GM21447 (cell line): ENCODE measurements around the gene LRTM2.
"Not testable (repeated sequence)": the region's sequence is repeated elsewhere in the genome, so short reads cannot be mapped to it uniquely, and the experiment has no call there.

Experiments
- ATAC-seq: cut with Tn5 transposase; IDR thresholded peaks from one replicate; pipeline ENCODE4 v1.9.1; 2021; ENCODE audit not compliant: unreplicated experiment

The LRTM2 gene

DNA sequence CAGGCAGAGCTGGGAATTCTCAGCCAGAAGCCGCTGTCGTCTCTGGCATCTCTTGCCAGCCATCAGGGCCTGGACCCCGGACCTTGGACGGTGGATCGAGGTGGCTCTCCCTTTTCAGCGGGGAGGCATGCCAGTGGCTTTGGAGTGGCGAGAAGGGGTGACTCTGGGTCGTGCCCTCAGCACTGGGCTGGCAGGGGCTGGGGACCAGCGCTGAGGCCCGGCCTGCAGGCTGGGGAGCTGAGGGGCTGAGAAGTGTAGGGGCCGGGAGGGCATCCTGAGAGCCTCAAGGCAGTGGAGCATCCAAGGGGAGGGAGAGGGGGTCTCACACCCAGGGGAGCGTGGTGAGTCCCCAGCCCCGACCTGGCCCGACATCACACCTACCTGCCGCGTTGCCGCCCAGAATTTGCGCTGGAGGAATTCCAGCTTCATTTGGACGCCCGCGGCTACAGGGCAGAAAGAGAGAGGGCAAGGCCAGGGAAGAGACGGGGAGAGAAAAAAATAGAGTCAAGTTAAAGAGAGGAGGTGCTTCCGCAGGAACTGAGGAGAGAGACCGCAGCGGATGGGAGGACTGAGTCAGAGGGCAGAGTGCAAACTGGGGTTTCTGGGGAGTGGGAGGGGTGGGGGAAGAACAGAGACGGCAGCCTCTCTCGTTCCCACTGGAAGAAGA lies 9.0 kb upstream of the LRTM2 start:
- ATAC-seq: no peak

DNA sequence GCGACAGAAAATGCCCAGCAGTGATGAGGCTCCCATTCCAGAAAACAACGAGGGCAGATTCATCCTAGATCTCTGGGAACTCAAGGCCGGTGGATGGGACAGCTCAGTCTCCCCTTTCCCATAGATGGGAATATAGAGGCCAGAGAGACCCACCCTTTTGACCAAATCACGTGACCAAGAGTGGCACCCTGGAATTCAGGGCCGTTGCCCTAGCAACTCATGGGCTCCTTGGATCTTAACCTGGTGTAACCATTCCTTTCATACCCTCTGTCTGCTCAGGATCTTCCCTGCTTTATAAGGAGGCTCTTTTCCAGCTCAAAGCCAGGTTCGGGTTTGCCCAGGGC lies 8.4 kb upstream of the LRTM2 start:
- no peak for ATAC-seq

DNA sequence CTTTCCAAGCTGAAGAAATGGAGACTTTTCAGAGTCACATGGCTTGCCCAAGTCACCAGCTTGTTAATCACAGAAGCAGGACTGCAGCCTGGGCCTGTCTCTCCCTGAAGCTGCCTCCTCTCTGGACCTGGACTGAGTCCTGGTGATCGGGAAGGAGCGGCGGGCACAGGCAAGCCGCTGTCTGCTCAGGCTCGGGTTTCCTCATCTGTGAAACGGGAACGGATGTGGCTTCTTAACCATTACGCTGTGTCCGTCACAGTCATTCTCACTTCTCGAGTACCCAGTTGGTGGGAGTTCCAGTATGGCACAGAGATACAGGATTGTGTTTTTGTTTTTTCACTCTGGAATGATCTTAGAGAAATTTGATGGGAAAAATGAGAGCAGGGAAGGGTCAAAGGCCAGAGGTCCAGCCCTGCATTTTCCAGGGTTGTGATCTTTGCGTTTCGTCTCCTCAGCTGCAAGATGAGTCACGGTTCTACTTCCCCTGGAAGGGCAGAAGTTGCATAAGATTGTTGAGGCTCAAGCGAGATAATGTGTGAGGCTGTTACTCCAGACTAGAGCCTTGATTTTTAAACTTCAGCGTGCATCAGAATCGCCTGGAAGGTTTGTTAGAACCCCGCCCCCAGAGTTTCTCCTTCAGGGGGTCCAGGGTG lies 7.6 kb upstream of the LRTM2 start:
- ATAC-seq: peak; percentile 50

DNA sequence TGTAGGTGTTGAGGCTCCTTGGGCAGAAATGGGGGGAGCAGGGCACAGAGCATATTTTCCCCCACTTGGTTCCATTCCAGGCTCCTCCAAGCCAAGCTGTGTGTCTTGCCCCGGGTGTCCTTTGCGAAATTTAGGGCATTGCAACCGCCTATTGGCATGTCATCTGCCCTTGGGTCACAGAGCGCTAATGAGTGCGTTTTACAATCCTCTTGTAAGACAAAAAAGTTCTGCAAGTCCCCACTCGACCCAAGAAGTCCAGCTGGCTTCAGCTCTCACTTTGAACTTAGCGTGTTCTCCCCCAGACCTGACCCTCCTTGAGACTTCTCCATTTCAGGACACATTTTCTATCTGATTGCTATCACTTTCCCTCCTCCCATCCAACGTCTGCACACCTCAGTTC lies 6.1 kb upstream of the LRTM2 start:
- no peak for ATAC-seq

DNA sequence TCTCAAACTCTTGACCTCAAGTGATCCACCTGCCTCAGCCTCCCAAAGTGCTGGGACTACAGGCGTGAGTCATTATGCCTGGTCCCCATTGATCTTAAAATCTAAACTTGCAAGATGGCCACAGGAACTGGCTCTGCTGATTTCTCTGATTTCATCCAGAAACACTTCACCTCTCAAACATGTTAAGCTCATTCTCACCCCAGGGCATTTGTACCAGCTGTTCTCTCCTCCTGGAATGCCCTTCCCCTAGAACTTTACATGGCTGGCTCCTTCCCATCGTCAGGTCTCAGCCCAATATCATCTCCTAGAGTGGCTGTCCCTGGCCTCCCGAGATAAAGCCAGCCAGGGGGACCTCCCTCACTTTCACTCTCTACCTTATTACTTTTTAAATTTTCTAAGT lies 5.3 kb upstream of the LRTM2 start:
- ATAC-seq: no peak

DNA sequence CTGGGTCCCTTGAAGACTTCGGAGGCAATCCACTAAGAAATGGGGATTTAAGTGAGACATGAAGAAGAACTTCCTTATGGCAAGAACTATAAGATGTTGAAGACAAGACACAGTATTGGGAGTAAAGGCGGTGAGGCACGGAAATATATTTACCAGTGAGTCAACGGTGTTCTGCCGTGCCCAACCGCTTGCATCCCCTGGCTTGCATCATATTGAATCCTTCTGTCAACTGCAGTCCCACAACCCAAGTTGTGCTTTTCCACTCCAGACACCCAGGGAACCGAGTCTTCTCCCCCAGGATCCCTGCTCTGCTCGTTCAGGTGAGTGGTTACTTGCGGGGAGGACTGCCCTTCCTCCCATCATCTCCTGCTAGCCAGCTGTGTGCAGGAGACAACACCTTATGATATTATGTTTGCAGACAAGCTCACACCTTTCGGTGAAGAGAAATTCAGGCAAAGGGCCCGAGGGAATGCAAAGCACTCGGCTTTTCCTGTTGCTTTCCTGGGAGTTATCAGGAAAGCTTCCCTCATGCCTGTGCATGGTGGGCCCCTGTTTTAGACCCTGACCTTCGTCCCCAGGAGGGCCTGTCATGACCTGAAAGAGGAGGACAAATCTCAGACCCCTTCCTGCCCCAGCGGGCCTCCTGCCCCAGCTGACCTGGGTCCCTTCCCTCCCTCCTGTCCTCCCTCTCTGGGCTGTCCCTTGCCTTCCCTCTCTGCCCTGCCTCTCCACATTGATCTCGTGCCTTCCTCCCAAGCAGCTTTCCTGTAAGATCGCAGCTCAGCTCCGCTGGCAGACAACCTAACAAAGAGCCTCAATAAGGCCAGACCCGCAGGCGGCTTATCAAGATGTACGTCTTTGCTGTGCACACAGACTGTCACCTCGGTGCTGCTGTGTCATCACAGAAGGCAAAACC lies 4.3 kb upstream of the LRTM2 start:
- no peak for ATAC-seq

DNA sequence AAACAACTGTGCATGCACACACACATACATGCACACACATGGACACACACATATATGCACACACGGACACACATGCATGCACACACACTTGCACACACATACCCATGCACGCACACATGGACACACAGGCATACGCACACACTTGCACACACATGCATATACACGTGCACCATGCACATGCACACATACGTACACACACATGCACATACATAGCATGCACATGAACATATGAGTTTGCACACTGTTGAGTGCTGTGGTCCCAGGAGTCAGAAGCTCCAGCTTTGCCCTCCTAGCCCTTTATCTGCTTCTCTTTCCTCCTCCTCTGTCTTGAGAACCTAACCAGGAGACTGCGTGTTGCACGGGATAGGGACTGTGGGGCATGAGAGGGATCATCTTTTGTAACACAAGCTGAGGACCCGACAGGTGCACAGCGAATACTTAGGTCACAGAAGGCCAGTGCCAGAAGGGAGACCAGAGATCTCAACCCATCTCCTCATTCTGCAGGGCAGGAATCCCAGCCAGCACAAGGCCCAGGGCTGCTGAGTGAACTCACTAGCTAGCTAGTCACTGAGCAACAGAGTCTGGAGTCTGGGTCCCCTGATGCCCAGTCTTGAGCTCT lies 3.5 kb upstream of the LRTM2 start:
- ATAC-seq: no peak

DNA sequence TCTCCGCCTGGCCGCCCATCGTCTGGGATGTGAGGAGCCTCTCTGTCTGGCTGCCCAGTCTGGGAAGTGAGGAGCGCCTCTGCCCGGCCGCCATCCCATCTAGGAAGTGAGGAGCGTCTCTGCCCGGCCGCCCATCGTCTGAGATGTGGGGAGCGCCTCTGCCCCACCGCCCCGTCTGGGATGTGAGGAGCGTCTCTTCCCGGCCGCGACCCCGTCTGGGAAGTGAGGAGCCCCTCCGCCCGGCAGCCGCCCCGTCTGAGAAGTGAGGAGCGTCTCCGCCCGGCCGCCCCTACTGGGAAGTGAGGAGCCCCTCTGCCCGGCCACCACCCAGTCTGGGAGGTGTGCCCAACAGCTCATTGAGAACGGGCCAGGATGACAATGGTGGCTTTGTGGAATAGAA lies 2.4 kb upstream of the LRTM2 start:
- ATAC-seq: not testable (repeated sequence)

DNA sequence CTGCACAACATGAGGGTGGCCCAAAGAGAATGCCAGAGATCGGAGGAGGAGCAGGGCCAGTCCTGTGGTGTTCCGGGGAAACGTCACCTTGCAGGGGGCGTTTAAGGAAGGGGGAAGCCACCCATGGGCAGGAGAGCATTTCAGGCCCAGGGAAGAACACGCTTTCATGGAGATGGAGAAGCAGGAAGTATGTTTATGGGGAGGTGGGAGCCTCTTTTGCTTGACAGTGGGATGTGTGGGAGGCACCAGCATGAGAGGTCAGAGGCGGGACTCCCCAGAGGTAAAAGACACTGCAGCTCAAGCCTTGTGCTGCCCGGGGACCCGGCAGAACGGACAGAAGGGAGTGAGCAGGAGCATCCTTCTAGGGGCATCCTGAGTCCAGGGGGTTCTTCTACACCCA lies 1.3 kb upstream of the LRTM2 start:
- no peak for ATAC-seq

DNA sequence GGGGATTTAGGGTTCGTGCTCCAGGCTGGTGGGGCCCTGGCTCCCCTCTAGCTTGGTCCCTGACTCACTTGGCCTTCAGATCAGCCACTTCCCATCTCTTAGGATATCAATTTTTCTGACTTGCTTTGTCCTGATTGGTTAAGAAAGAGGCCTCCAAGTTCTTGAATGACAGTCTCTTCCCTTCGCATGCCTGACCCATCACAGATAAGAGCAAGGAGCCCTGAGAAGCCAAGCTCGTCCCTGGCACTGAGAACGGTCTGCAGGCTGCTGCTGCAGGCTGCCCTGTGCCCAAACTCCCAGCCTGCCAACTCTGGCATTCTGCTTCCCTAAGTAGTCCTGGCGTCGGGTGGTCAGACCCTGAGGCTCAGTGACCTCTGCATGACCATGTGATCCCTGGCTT lies 794 bp upstream of the LRTM2 start:
- ATAC-seq: no peak

DNA sequence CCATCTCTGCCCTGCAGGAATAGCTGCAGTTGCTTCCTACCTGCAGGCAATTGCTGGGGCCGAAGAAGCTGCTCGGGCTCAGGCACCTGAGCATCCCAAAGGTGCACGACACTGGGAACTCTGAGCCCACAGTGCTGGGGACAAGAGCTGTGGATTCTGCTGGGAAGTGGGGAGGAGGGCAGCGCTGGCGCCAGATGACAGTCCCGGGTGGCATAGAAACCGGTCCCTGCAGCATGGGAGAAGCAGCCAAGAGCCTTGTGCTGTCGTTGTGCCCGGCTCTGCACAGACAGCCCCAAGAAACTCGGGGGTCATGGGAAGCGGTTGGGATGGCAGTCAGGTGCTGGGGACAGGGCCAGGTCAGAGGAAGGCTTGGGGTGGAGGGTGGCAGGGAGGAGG lies 529 bp downstream of the LRTM2 start:
- ATAC-seq: no peak

DNA sequence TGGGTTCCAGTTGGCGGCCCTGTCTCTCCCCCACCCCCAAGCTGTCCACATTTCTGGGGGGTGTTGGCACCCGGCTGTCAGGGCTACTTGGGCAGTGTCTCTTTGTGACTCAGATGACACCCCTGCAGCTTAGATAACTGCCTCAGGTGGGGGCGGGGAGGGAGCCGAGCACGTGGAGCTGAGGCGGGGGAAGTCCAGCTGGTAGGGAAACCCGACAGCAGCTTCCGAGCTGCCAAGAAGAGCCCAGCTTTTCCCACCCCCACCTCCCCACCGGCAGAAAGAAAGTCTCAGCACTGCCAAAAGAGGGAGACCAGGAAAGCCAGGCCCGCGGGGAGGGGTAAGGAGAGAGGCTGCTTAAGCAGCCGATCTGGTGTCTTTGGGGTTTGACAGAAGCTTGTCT lies 1.4 kb downstream of the LRTM2 start:
- ATAC-seq: no peak

DNA sequence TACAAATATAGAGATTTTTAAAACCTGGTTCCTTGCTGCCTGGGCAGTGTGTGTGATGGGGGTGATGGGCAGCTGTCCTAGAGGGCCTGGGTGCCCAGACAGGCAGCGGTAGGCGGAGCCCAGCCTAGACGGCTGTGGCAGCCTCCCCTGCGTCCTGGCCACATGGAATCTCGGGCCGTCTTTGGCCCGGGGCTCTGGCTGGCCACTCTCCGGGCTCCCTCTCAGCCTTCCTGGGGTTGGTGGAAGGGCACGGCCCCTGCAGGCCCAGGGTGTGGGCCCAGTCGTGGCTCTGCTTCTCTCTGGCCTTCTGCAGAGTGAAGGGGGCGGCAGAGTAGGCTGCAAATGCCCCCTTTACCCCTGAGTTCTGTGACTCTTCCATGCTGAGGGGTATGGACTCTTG lies 2.3 kb downstream of the LRTM2 start:
- no peak for ATAC-seq

DNA sequence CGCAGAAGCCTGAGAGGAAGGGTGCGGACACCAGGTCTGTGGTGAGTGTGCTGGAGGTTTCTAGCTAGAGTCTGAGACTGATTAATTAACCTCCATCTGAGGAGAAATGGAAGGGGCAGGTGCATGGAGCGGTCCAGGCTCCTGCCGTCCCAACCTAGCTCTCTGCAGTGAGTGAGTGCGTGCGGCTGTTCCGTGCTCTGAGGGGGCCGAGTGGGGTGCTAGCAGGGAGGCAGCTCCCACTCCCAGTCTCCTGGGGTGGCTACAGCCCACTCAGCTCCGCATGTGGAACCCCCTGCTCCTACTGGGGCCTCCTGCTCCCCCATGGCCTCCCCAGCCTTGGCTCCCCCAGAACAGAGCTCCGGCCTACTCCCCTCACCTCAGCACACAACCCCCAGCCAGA lies 2.9 kb downstream of the LRTM2 start:
- no peak for ATAC-seq

DNA sequence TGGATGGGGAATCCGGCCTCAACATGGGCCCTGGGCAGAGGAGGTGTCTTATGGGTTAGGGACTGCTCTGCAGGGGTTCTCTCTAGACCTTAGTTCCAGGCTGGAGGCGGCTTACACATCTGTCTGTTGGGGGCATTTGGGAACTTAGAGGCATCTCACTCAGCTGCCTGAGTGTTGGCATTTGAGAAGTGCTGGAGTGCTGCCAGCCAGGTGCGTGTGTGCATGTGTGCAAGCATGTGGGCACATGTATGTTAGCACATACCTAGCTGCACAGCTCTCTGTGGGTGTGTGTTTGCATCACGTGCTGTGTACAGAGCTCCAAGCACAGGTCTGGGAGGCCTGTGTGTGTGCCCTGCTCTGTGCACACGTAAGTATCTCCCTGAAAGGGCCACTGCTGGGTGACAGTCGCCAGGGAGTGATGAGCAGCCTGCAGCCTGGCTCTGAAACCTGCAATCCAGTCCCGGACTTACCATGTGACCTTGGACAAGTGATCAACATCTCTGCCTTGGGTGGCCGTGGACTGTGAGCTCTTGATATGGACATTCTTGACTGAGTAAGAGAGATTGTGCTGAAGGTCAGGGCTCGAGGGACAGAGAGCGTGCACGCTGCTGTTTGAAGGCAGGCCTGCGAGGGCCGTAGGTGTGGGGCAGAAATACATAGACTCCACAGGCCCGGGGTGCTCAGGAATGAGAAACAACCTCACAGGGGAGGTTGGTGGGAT lies 5.2 kb downstream of the LRTM2 start:
- ATAC-seq: no peak

DNA sequence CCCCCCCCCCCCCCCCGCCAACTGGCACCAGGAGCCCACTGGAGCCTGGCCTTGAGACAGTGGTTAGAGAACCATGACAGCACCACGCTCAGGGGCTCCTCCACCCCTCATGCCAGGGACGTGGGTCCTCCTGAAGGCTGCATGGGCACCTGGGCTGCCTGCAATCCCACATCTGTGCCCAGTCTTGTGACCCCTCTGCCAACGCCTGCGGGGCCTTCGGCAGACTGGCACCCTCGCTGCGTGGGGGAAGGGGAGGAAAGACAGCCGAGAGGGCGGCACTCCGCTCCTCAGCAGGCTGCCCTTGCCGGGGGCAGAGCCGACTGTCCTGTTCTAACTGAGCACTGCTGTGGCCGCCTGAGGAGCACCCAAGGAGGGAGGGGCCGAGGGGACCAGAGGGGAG lies 6.0 kb downstream of the LRTM2 start:
- no peak for ATAC-seq

DNA sequence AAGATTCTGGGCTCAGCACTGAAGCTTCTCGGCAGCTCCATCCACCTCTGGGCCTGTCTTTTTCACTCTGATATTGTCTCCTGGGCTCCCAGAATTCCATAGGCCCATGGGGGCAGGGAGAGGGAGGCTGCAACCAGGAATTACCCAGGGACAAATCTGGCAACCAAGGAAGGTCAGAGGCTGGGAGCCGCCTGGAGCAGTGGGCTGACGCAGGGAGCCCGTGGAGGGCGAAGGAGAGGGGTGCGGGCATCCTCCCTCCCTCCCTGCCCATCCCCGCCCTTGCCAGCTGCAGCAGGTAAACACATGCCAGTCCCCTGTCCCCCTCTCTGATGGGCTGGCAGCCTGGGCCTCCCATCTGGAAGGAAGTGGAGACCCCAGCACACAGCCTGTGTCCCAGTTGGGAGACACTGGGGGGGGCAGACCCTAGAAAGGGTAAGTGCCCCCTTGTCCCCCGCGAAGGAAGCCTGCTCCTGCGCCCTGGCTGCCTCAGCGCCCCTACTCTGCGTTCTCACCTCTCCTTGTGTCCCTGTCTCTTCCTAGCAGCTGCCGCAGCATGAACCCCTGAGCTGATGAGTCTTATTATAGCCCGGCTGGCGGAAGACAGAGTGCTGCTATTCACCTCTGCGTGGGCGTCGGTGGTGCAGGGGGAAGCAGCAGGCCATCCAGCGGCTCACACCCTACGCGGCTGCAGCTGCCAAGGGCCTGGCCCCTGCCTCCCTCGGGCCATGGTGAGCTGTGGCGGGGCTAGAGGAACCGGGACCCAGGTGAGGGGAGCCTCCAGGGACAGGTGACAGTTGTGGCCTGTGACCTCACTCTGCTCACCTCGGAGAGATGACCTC lies 6.7 kb downstream of the LRTM2 start:
- ATAC-seq: no peak

DNA sequence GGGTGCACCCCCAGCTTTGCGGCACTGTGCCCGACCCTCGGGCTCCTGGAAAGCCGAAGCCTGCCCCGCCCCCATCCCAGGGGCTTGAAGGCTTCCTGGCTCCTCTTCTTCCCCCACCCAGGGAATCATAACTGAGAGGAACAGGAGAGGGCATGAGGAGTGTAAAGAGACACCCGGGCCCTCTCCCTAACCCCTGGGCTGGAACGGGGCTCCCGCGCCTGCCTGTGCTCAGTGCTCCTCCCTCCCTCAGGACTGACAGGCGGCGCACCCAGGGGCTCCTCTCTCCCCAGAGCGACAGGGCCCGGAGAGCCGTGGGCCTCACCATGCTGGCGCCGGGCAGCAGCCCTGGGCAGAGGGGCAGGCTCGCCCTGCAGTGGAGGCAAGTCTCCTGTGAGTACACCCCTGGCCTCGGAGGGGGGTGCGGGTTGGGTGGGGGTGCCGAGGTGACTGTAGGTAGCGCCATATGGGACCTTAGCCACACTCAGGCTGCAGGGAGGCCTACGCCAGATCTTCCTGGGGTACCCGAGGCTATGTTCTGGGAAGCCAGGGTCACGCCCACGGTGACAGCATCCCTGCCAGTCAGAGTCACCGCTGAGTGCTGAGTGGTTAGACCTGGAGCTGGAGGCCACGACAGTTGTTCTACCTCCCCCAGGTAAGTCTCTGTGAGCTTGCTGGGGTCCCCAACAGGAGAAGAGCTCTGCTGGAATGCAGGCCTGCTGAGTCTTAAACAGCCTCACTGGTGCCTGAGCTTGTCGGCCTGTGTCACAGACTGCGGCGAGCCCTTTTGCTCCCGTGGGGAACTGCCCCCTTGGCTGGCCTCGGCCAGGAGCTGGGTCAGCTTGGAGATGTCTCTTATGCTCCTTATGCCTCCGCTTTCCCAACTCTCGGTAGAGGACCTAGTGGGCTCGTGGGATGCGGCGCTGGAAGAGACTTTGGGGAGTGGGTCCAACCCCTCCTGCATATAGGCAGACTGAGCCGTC lies 7.8 kb downstream of the LRTM2 start:
- no peak for ATAC-seq

DNA sequence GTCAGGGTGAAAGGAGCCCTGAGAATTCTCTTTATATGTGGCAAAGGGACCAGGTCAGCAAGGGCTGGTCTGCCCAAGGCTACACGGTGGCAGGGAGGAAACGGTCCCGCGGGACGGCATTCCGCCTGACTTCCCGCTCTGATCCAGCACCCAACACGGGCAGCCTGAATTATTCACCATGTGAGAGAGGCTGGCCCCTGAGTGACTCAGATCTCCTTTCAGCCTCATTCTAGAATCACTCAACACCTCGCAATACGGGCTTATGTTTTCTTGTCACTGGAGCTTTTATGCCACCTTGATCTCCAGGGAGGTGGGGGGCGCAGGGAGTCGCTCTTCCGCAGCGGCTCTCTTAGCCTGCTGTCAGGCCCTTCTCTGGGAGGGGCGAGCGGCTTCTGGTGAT lies 8.5 kb downstream of the LRTM2 start:
- no peak for ATAC-seq
